ENCODE results near the gene GALNT6.
A peak's percentile ranks its signal among the peaks of the same experiment; 100 is the strongest.
"Not testable (repeated sequence)": the region's sequence is repeated elsewhere in the genome, so short reads cannot be mapped to it uniquely, and the experiment has no call there.

The GALNT6 gene

DNA sequence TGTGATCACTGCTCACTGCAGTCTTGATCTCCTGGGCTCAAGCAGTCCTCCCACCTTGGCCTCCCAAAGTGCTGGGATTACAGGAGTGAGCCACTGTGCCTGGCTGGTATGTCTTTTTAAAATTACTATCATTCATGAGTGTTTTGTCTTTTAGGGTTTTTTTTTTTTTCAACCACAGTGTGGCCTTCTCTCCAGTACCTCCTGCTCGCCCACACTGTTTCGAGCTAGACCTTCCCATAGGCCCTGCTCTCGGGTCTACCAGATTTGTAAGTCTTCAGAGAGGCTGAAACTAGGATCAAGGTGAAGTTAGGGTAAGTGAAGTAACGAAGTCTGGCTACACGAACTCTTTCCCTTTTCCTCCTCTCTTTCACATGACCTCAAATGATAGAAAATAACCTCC, 68.8 kb downstream of the GALNT6 start:
- DNase-seq (ENCODE audit: low spot score): no peak

DNA sequence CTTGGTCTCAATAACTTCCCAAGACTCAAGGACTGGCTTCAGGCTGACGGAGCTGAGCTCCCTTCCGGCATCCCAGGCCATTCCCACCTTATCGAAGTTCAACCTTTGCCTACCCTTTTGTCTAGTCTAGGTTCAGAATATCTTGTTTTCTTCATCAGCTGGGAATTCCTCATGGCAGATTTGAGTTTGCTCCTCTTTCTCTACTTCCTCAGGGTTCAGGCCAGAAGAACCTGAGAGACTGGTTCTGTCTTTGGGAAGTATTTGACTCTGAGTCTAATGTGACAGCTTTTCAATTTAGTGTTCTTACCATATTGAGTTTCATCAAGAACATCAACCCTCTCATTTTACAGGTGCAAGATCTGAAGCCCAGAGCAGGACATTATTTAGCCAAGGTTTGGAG, 69.3 kb downstream of the GALNT6 start:
- DNase-seq (ENCODE audit: low spot score): no peak

DNA sequence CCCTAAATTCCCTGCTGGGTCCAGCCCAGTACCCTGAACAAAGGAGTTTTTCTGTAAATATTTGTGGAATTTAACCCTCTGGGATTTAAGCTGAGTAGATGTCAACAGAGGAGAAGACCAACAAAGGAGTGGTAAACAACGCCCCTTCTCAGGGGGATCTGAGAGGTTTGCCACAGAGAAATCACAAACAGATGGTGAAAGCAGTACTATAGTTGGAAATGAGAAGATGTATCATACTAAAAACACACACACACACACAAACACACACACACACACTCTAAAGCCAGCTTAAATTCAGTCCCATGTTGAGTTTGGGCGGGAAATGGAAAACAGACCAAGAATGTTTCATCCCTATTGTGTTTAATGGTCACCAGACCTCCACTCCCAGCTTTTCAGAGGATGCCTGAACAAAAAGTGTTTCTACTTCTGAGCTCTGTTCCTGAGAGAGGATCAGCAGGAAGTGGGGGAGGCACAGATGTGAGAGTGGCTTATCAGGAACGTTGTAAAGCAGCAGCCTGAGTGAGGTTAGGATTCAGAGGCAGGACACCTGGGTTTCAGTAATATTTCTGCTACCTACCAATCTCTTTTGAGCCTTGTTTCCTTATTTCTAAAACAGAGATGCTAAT, 70.4 kb downstream of the GALNT6 start:
- peak; percentile 27 for DNase-seq (ENCODE audit: low spot score)

GRCh38 chr12:51320311-51320694, 70.9 kb downstream of the GALNT6 start:
- DNase-seq (ENCODE audit: low spot score): no peak

DNA sequence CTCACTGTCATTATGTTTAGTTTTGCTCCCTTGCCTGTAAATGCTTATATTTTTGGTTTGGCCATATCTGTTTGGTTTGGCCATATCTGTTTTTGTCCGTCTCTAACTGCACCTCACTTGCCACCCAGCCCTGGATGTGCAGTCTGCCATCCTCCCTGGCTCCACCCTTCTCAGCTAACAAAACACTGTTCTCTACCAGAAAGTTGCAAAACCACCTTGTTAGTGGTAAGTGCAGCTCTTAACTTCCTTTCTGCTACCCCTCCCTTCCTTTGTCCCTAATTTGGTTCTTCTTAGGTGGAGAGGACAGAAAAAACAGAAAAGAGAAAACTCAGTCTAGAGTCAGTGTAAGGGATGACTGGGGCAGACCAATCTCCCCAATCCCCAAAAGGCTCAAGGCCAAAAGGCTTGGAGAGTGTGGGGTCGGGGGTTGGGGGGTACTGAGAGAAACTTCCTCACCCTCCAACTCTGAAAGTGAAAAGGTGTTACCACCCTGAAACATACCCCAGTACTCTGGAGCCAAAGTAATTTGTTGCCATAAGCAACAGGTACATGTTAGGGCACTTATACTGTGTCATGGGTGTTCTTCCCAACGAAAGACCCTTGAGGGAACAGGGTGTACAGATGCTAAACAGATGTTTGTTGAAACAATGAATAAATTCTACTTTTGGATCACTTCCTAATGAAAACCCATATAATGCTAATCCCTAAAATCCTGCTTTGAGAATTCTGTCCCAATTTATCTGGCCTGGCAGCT, 72.2 kb downstream of the GALNT6 start:
- DNase-seq (ENCODE audit: low spot score): peak; percentile 79

GRCh38 chr12:51318057-51318806, 73.0 kb downstream of the GALNT6 start:
- DNase-seq (ENCODE audit: low spot score): not testable (repeated sequence)

DNA sequence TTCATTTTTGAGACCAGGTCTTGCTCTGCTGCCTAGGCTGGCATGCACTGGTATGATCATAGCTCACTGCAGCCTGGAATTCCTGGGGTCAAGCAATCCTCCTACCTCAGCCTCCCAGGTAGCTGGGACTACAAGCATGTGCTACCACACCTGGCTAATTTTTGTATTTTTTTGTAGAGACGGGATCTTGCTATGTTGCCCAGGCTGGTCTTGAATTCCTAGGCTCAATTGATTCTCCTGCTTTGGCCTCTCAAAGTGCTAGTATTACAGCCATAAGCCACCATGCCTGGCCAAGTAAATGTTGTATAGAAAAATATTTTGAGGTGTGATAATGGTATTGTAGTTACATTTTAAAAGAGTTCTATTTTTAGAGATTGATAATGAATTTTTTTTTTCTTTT, 79.8 kb downstream of the GALNT6 start:
- no peak for DNase-seq (ENCODE audit: low spot score)

DNA sequence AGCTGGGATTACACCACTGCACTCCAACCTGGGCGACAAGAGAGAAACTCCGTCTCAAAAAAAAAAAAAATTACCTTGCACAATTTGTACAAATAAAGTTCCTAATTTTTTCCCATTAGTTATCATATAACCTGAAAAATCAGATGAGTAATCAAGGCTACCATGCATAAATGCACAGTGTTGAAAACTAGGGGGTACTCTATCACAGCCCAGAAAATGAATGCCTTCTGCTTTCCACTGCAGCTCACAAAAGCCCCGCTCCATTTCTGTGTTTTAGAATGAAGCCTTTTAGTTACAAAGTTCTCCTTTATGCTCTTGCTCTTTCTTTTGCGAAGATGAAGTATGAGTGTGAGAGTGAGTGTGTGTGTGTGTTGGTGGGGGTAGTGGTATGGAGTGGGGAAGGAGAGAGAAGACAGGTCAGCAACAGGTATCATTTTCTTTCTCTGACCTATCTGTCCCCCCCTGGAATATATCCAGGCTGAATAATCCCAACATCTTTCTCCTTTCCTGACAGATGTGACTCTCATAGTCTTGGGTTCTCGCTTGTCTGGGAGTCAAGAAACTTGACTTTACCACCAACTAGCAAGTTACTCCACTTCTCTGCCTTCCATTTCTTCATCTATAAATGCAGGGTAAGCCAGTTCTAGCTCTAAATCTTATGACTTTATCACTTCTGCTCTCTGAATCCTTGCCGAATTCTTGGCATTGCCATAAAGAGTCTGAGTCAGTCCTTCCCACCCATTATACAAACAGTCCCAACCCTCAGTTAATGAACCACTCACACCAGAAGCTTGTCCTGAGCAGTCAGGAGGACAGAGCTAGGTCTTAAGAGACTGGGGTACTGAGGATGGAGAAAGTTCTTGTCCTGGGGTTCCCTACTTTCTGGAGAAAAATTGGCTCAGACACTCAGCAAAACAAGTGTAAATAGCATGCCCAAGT, 83.3 kb downstream of the GALNT6 start:
- DNase-seq (ENCODE audit: low spot score): no peak

DNA sequence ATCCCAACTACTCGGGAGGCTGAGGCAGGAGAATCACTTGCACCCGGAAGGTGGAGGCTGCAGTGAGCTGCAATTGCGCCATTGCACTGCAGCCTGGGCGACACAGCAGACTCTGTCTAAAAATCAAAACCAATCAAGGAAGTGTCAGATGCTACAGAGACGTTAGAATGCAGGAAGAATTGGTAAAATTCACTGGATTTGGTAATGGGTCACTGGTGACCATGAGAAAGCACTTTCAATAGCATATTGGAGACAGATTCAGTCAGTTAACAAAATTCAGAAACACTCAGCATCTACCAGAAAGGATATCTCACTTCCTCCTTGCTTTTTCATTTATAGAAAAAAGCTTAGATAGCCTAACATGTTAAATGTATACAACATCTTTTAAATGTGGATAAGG, 84.7 kb downstream of the GALNT6 start:
- no peak for DNase-seq (ENCODE audit: low spot score)
